ENCODE results near the gene NPY1R. TPM values are rescaled to one million over a fixed set of nuclear protein-coding genes. Genes with fewer than 3 reads are reported as not detected.

NPY1R gene
- total RNA-seq, 1 donor from 2014 or later = 0.56 TPM

- TF ChIP-seq CTCF (IDR thresholded peaks at IDR 0.05; ENCODE audit: unreplicated experiment) = no peak
- H3K4me3 Mint-ChIP-seq = no peak overlapping the region
- DNase-seq (ENCODE audit: low spot score in 2 of 2, unreplicated experiment in 2 of 2) = no peak
- peaks cover 1% of the 10 kb centered on the region for H3K27me3 Mint-ChIP-seq (ENCODE audit: low read depth)
- H3K27ac Mint-ChIP-seq = no peak overlapping the region
- H3K9me3 Mint-ChIP-seq = peaks cover 3% of the 10 kb centered on the region
- H3K4me1 Mint-ChIP-seq = no peaks in the 10 kb centered on the region
- no peaks in the 10 kb centered on the region for H3K36me3 Mint-ChIP-seq
Measured at GRCh38 chr4:163303069-163303468, 29.3 kb downstream of the NPY1R start.

- no peak for DNase-seq (ENCODE audit: low spot score in 2 of 2, unreplicated experiment in 2 of 2)
- no peaks in the 10 kb centered on the region for H3K36me3 Mint-ChIP-seq
- H3K27me3 Mint-ChIP-seq (ENCODE audit: low read depth) = peaks cover 1% of the 10 kb centered on the region
- TF ChIP-seq CTCF (IDR thresholded peaks at IDR 0.05; ENCODE audit: unreplicated experiment) = no peak
- no peak overlapping the region for H3K4me3 Mint-ChIP-seq
- no peaks in the 10 kb centered on the region for H3K4me1 Mint-ChIP-seq
- no peak overlapping the region for H3K27ac Mint-ChIP-seq
- peaks cover 3% of the 10 kb centered on the region for H3K9me3 Mint-ChIP-seq
Measured at GRCh38 chr4:163300445-163300844, 32.0 kb downstream of the NPY1R start.

- Mint-ChIP-seq H3K27me3 (ENCODE audit: low read depth) (no peaks in the 10 kb centered on the region), H3K4me3 (no peak overlapping the region), H3K4me1 (no peaks in the 10 kb centered on the region), H3K36me3 (no peaks in the 10 kb centered on the region), H3K9me3 (peaks cover 3% of the 10 kb centered on the region), H3K27ac (no peak overlapping the region)
- no peak for DNase-seq (ENCODE audit: low spot score in 2 of 2, unreplicated experiment in 2 of 2)
- no peak for TF ChIP-seq CTCF (IDR thresholded peaks at IDR 0.05; ENCODE audit: unreplicated experiment)
Measured at GRCh38 chr4:163295138-163295537, 37.3 kb downstream of the NPY1R start.

GRCh38 chr4:163284304-163284703 lies 48.1 kb downstream of the NPY1R start:
- Mint-ChIP-seq H3K27ac (no peak overlapping the region), H3K27me3 (ENCODE audit: low read depth) (peaks cover 10% of the 10 kb centered on the region), H3K4me3 (no peak overlapping the region), H3K36me3 (no peaks in the 10 kb centered on the region), H3K9me3 (peaks cover 12% of the 10 kb centered on the region), H3K4me1 (no peaks in the 10 kb centered on the region)
- TF ChIP-seq CTCF (IDR thresholded peaks at IDR 0.05; ENCODE audit: unreplicated experiment) = no peak
- DNase-seq (ENCODE audit: low spot score in 2 of 2, unreplicated experiment in 2 of 2) = no peak

- no peak for TF ChIP-seq CTCF (IDR thresholded peaks at IDR 0.05; ENCODE audit: unreplicated experiment)
- Mint-ChIP-seq H3K4me1 (no peaks in the 10 kb centered on the region), H3K9me3 (peaks cover 12% of the 10 kb centered on the region), H3K27me3 (ENCODE audit: low read depth) (peaks cover 5% of the 10 kb centered on the region), H3K36me3 (no peaks in the 10 kb centered on the region), H3K27ac (no peak overlapping the region), H3K4me3 (no peak overlapping the region)
- no peak for DNase-seq (ENCODE audit: low spot score in 2 of 2, unreplicated experiment in 2 of 2)
Measured at GRCh38 chr4:163280703-163281519, 51.5 kb downstream of the NPY1R start.
